Prostate gland (tissue), 2 donors: ENCODE measurements around the gene SNRPA1. TPM values are rescaled to one million over a fixed set of nuclear protein-coding genes. Genes with fewer than 3 reads are reported as not detected.

ENCODE experiments used
- DNase-seq: peaks from one replicate; pipeline ENCODE4 v3.0.0-alpha.2; 2019; ENCODE audit warnings: low spot score
- H3K27ac ChIP-seq, 2 donors: fragments of 200-600 bp; sonication (generic); 2 replicates each; pipeline ENCODE4 v1.5.1; 2017 to 2019
- H3K27me3 ChIP-seq: fragments of 200-600 bp; sonication (generic); replicated peaks from 2 replicates; pipeline ENCODE4 v1.5.1; 2019; ENCODE audit not compliant: insufficient read depth
- H3K36me3 ChIP-seq, 2 donors: fragments of 200-600 bp; sonication (generic); 1 replicate in 1 of 2; 2 replicates in 1 of 2; pipeline versions ENCODE4 v1.5.1 to v1.8.1; 2017 to 2019
- H3K4me1 ChIP-seq: fragments of 200-600 bp; sonication (generic); replicated peaks from 2 replicates; pipeline ENCODE4 v1.5.1; 2019
- H3K4me3 ChIP-seq, 2 donors: fragments of 200-600 bp; sonication (generic); 2 replicates each; pipeline ENCODE4 v1.5.1; 2017 to 2019
- H3K9me3 ChIP-seq: fragments of 200-600 bp; sonication (generic); 2 replicates; pipeline ENCODE4 v1.5.1; 2017
- CTCF ChIP-seq, 4 experiments: fragments of 200-600 bp in 2 of 4; fragments of 450-650 bp in 2 of 4; sonication (generic) in 2 of 4; IDR thresholded peaks; 1 replicate in 3 of 4; 2 replicates in 1 of 4; pipeline ENCODE4 v1.5.1; 2016 to 2019; ENCODE audit warnings: antibody characterized with exemption in 4 of 4, mild to moderate bottlenecking in 2 of 4, moderate library complexity in 2 of 4
- POLR2A ChIP-seq: fragments of 450-650 bp; IDR thresholded peaks from one replicate; pipeline ENCODE4 v1.6.1; 2016; ENCODE audit warnings: antibody characterized with exemption, mild to moderate bottlenecking
- POLR2AphosphoS5 ChIP-seq: sonication (generic); formaldehyde crosslinking; IDR thresholded peaks from one replicate; pipeline ENCODE4 v1.6.1; 2017; ENCODE audit warnings: antibody characterized with exemption
- WGBS: methylation state at CpG from one replicate; pipeline ENCODE4 v1.1.5; 2018; 5-methylcytosine and 5-hydroxymethylcytosine counted together
- intact Hi-C: fragments of 100-400 bp; cut with DNase I; formaldehyde crosslinking; loops from one replicate; pipeline ENCODE4 v1.14.2; 2022
- total RNA-seq, 2 donors: library from RNA; depleted of rRNA; stranded (reverse); fragments of >200 nt; gene quantifications; one replicate each; pipeline ENCODE4 v1.1.0, GENCODE V29; 2016

The SNRPA1 gene
- total RNA-seq, 2 donors from 2014 or later, result 23.6 to 55.3 TPM

GRCh38 chr15:101275018-101275417 is 20.0 kb downstream of the SNRPA1 start:
- 85% methylated on average over 5 of the region's 5 CpGs for WGBS
- no peak for DNase-seq
- Histone ChIP-seq H3K36me3 (peaks cover 13 to 37% of the 10 kb centered on the region in 2 donors), H3K27ac (no peak overlapping the region), H3K4me1 (no peaks in the 10 kb centered on the region), H3K9me3 (no peaks in the 10 kb centered on the region), H3K4me3 (no peak overlapping the region), H3K27me3 (no peaks in the 10 kb centered on the region)
- TF ChIP-seq CTCF (IDR thresholded peaks at IDR 0.05), result no peak
- TF ChIP-seq POLR2AphosphoS5, result no peak
- no peak for TF ChIP-seq POLR2A
- intact Hi-C loops, result no loop called here

- no peak for DNase-seq
- intact Hi-C loops, result no loop called here
- 82% methylated on average over 5 of the region's 5 CpGs for WGBS
- no peaks in the 10 kb centered on the region for H3K9me3 ChIP-seq
- no peak overlapping the region for H3K27ac ChIP-seq
- no peaks in the 10 kb centered on the region for H3K27me3 ChIP-seq
- no peaks in the 10 kb centered on the region for H3K4me1 ChIP-seq
- no peak overlapping the region for H3K4me3 ChIP-seq
- no peak for TF ChIP-seq POLR2AphosphoS5
- no peak for TF ChIP-seq CTCF (IDR thresholded peaks at IDR 0.05)
- no peak for TF ChIP-seq POLR2A
- H3K36me3 ChIP-seq, result peaks cover 13 to 37% of the 10 kb centered on the region in 2 donors
Observed at GRCh38 chr15:101273534-101273933, 21.5 kb downstream of the SNRPA1 start.

DNA sequence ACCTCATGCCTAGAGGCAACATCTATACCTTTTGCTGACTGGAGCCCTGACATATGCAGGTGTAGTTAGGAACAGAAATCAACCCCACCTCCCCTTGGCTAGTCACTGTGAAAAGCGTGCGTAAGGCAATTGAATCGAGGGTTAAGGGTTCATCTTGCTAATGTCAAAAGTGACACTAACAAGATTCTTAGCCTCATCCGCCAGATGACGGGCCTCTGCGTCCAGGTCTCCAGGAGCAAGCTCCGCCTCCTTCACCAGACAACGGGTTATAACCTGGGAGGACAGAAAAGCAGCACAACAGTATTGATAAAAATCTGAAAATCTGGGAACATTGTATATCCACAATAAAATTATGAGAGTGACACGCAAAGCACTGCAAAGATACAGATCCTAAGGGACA is 22.5 kb downstream of the SNRPA1 start:
- Histone ChIP-seq H3K4me1 (no peaks in the 10 kb centered on the region), H3K36me3 (peaks cover 13 to 37% of the 10 kb centered on the region in 2 donors), H3K9me3 (no peaks in the 10 kb centered on the region), H3K4me3 (no peak overlapping the region), H3K27ac (no peak overlapping the region), H3K27me3 (no peaks in the 10 kb centered on the region)
- intact Hi-C loops, result no loop called here
- no peak for DNase-seq
- 81% methylated on average over 9 of the region's 9 CpGs for WGBS
- no peak for TF ChIP-seq POLR2A
- no peak for TF ChIP-seq POLR2AphosphoS5
- TF ChIP-seq CTCF (IDR thresholded peaks at IDR 0.05), result no peak

GRCh38 chr15:101269479-101270223 is 25.4 kb downstream of the SNRPA1 start:
- H3K4me1 ChIP-seq, result no peaks in the 10 kb centered on the region
- no peaks in the 10 kb centered on the region for H3K27me3 ChIP-seq
- H3K4me3 ChIP-seq, result no peak overlapping the region
- peaks cover 13 to 37% of the 10 kb centered on the region in 2 donors for H3K36me3 ChIP-seq
- TF ChIP-seq CTCF (IDR thresholded peaks at IDR 0.05), result peak in 1 of 4 experiments; percentile 16
- no peak for TF ChIP-seq POLR2AphosphoS5
- H3K9me3 ChIP-seq, result no peaks in the 10 kb centered on the region
- intact Hi-C loops, result loop anchor here (5.0 kb wide), 1 partner anchor 352 kb away; the partner anchor contains the start of gene LRRK1
- DNase-seq, result no peak
- H3K27ac ChIP-seq, result no peak overlapping the region
- 83% methylated on average over 16 of the region's 16 CpGs for WGBS
